GM10248 (cell line): ENCODE results near the gene MTMR10.

Source experiments
- CTCF ChIA-PET: fragments of 300-600 bp; sonication (Branson Sonifier 250); formaldehyde crosslinking; extraction: SDS; loops from one replicate; lab custom pipeline; 2021; ENCODE audit warnings: antibody characterized with exemption; lab: Yijun Ruan, JAX
- POLR2A ChIA-PET: fragments of 350-650 bp; sonication (Branson Sonifier 250); formaldehyde crosslinking; extraction: SDS; loops from one replicate; lab custom pipeline; 2020; ENCODE audit warnings: antibody characterized with exemption; lab: Yijun Ruan, JAX
- DNase-seq: peaks from one replicate; pipeline ENCODE4 v3.0.0; 2012; ENCODE audit errors: extremely low spot score
- CTCF ChIP-seq: IDR thresholded peaks from 2 replicates; pipeline ENCODE4 v1.5.1; 2012; ENCODE audit warnings: mild to moderate bottlenecking, low read depth; ENCODE audit errors: extremely low read depth, missing control alignments, control extremely low read depth

The MTMR10 gene

GRCh38 chr15:30927148-30927761 is 64.2 kb downstream of the MTMR10 start:
- ChIA-PET POLR2A (no interaction called here), CTCF (no interaction called here)
- no peak for DNase-seq
- TF ChIP-seq CTCF, result no peak

- TF ChIP-seq CTCF, result no peak
- ChIA-PET CTCF (no interaction called here), POLR2A (no interaction called here)
- DNase-seq, result no peak
Observed at GRCh38 chr15:30926161-30926560, 65.3 kb downstream of the MTMR10 start.

GRCh38 chr15:30925686-30926085 is 65.7 kb downstream of the MTMR10 start:
- DNase-seq, result no peak
- ChIA-PET POLR2A (no interaction called here), CTCF (no interaction called here)
- TF ChIP-seq CTCF, result no peak

- no peak for TF ChIP-seq CTCF
- no peak for DNase-seq
- POLR2A ChIA-PET, result no interaction called here
- CTCF ChIA-PET, result interaction anchor here (0.9 to 1.8 kb wide), 3 partner anchors 10 to 205 kb away, joined by 3 to 6 read pairs (median 5); no protein-coding TSS in a partner anchor
Observed at GRCh38 chr15:30924353-30924752, 67.1 kb downstream of the MTMR10 start.

GRCh38 chr15:30923429-30923828 is 68.0 kb downstream of the MTMR10 start:
- TF ChIP-seq CTCF, result no peak
- ChIA-PET POLR2A (no interaction called here), CTCF (interaction anchor here (0.8 to 1.8 kb wide), 4 partner anchors 20 to 206 kb away, joined by 3 to 6 read pairs (median 4); no protein-coding TSS in a partner anchor)
- DNase-seq, result no peak

- CTCF ChIA-PET, result interaction anchor here (0.8 to 1.8 kb wide), 3 partner anchors 20 to 102 kb away, joined by 3 to 6 read pairs (median 3); no protein-coding TSS in a partner anchor
- TF ChIP-seq CTCF, result no peak
- no peak for DNase-seq
- POLR2A ChIA-PET, result no interaction called here
Observed at GRCh38 chr15:30922480-30923311, 68.7 kb downstream of the MTMR10 start.
